Astrocyte (in vitro differentiated cells and primary cell): ENCODE data around the gene SULF2. TPM values are rescaled to one million over a fixed set of nuclear protein-coding genes. Genes with fewer than 3 reads are reported as not detected.

Source experiments
- DNase-seq: peaks from one replicate; pipeline ENCODE4 v3.0.0-alpha.2; 2010; ENCODE audit warnings: low read depth
- FAIRE-seq: peaks from 2 replicates; lab custom pipeline; 2011; peaks lifted over from hg19 to GRCh38; lab: Jason Lieb, UNC
- H2AFZ ChIP-seq: 2 replicates; pipeline ENCODE4 v1.6.0; 2012; ENCODE audit warnings: low read depth, low read length, inconsistent platforms
- H3K27ac ChIP-seq: 2 replicates; pipeline ENCODE4 v1.5.1; 2011; ENCODE audit warnings: low read depth, low read length, inconsistent platforms
- H3K27me3 ChIP-seq: 2 replicates; pipeline ENCODE4 v1.6.0; 2011; ENCODE audit warnings: low read length, inconsistent platforms; ENCODE audit not compliant: insufficient read depth
- H3K36me3 ChIP-seq: 2 replicates; pipeline ENCODE4 v1.5.1; 2011; ENCODE audit warnings: low read length, inconsistent platforms; ENCODE audit not compliant: insufficient read depth
- H3K4me1 ChIP-seq: 2 replicates; pipeline ENCODE4 v1.5.1; 2011; ENCODE audit warnings: low read length, inconsistent platforms; ENCODE audit not compliant: insufficient read depth
- H3K4me2 ChIP-seq: 2 replicates; pipeline ENCODE4 v1.6.0; 2012; ENCODE audit warnings: low read length, inconsistent platforms
- H3K4me3 ChIP-seq: 2 replicates; pipeline ENCODE4 v1.5.1; 2011; ENCODE audit warnings: low read depth, mild to moderate bottlenecking, low read length, inconsistent platforms; ENCODE audit not compliant: insufficient read depth
- H3K79me2 ChIP-seq: 2 replicates; pipeline ENCODE4 v1.6.0; 2012; ENCODE audit warnings: mild to moderate bottlenecking, low read length, inconsistent platforms; ENCODE audit not compliant: insufficient read depth
- H3K9ac ChIP-seq: 2 replicates; pipeline ENCODE4 v1.6.0; 2012; ENCODE audit warnings: mild to moderate bottlenecking, low read length, inconsistent platforms
- H3K9me3 ChIP-seq: 2 replicates; pipeline ENCODE4 v1.5.1; 2012; ENCODE audit warnings: low read depth, mild to moderate bottlenecking, low read length, inconsistent platforms; ENCODE audit not compliant: insufficient read depth
- H4K20me1 ChIP-seq: 2 replicates; pipeline ENCODE4 v1.6.0; 2012; ENCODE audit warnings: low read length, inconsistent platforms; ENCODE audit not compliant: insufficient read depth
- H3K27ac Mint-ChIP-seq: one replicate; pipeline ENCODE4 v1.8.0; 2021; ENCODE audit warnings: mild to moderate bottlenecking, mixed read lengths; ENCODE audit not compliant: unreplicated experiment
- H3K27me3 Mint-ChIP-seq: one replicate; pipeline ENCODE4 v1.8.0; 2021; ENCODE audit warnings: low read depth, mixed read lengths; ENCODE audit not compliant: unreplicated experiment
- H3K36me3 Mint-ChIP-seq: one replicate; pipeline ENCODE4 v1.8.0; 2021; ENCODE audit warnings: low read depth, mixed read lengths; ENCODE audit not compliant: unreplicated experiment
- H3K4me1 Mint-ChIP-seq: one replicate; pipeline ENCODE4 v1.8.0; 2021; ENCODE audit warnings: low read depth, mixed read lengths; ENCODE audit not compliant: unreplicated experiment
- H3K4me3 Mint-ChIP-seq: one replicate; pipeline ENCODE4 v1.8.0; 2021; ENCODE audit warnings: mild to moderate bottlenecking, moderate library complexity, mixed read lengths; ENCODE audit not compliant: unreplicated experiment
- H3K9me3 Mint-ChIP-seq: one replicate; pipeline ENCODE4 v1.8.0; 2021; ENCODE audit warnings: mild to moderate bottlenecking, mixed read lengths; ENCODE audit not compliant: unreplicated experiment
- EZH2 ChIP-seq: IDR thresholded peaks from 2 replicates; pipeline ENCODE4 v1.6.1; 2012; ENCODE audit warnings: mild to moderate bottlenecking, low read length, inconsistent platforms; ENCODE audit not compliant: insufficient read depth
- total RNA-seq: library from RNA; stranded (reverse); gene quantifications from 2 replicates; pipeline ENCODE4 v1.2.1, GENCODE V29; 2021
- TF ChIP-seq, protein P1 (sequence below): IDR thresholded peaks from 2 replicates; pipeline ENCODE4 v1.5.1; 2011; ENCODE audit warnings: low read depth, mild to moderate bottlenecking, inconsistent platforms, low read length, moderate library complexity; ENCODE audit not compliant: insufficient read depth

The SULF2 gene
- total RNA-seq, 1 donor from 2014 or later, result 139 TPM

DNA sequence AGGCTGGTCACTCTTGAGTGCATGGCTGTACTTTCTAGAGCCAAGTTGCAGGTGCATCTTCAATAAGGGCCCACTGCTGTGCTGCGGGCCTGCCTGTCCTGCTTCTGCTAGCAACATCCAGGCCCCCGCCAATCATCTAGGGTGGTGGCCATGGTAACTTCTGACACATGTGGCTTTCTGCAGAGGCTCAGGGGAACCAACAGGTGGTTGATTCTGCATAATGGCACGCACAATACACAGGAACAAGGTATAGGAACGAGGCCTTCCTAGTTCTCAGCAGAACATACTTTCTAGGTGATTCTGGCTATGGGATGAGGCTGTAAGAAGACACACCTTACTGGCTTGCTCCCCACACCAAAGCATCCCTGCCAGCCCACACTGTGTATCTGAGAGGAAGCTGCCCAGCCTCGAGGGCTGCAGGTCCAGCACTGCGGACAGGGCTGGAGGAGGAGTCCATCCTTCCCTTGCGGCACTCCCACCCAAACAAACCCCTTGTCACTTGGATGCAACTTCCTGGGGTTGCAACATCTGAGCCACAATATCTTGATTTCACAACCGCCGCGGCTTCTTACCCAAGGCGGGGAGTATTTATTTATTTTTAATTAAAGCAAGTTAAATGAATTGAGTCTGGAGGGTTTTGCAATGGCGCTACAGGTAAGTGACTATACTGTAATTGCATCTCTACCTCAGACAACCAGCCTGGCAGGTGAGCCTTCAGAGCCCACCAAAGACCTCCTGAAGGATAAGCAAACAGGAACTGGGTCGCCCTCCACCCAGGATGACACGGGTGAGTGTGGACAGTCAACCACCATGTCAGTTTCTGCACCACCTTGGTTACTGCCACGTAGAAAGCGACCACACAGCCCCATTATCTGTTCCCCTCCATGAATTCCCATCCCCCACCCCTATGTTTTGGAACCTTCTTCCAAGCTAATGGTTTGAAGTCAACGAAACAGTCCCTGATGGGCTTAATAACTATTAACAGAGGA lies 49.6 kb downstream of the SULF2 start:
- Mint-ChIP-seq H3K36me3 (peaks cover 21% of the 10 kb centered on the region), H3K9me3 (peaks cover 2% of the 10 kb centered on the region), H3K4me1 (no peaks in the 10 kb centered on the region), H3K27ac (no peak overlapping the region), H3K4me3 (no peak overlapping the region), H3K27me3 (no peaks in the 10 kb centered on the region)
- DNase-seq, result no peak
- Histone ChIP-seq H3K9me3 (no peaks in the 10 kb centered on the region), H3K36me3 (no peaks in the 10 kb centered on the region), H3K79me2 (no peaks in the 10 kb centered on the region), H2AFZ (no peak overlapping the region), H3K9ac (no peak overlapping the region), H3K4me3 (no peak overlapping the region), H3K4me2 (no peak overlapping the region), H4K20me1 (peaks cover 5% of the 10 kb centered on the region), H3K4me1 (no peaks in the 10 kb centered on the region), H3K27ac (no peak overlapping the region), H3K27me3 (no peaks in the 10 kb centered on the region)
- TF ChIP-seq EZH2, result no peak
- TF ChIP-seq, protein P1, sequence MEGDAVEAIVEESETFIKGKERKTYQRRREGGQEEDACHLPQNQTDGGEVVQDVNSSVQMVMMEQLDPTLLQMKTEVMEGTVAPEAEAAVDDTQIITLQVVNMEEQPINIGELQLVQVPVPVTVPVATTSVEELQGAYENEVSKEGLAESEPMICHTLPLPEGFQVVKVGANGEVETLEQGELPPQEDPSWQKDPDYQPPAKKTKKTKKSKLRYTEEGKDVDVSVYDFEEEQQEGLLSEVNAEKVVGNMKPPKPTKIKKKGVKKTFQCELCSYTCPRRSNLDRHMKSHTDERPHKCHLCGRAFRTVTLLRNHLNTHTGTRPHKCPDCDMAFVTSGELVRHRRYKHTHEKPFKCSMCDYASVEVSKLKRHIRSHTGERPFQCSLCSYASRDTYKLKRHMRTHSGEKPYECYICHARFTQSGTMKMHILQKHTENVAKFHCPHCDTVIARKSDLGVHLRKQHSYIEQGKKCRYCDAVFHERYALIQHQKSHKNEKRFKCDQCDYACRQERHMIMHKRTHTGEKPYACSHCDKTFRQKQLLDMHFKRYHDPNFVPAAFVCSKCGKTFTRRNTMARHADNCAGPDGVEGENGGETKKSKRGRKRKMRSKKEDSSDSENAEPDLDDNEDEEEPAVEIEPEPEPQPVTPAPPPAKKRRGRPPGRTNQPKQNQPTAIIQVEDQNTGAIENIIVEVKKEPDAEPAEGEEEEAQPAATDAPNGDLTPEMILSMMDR, result no peak
- no peak for FAIRE-seq

DNA sequence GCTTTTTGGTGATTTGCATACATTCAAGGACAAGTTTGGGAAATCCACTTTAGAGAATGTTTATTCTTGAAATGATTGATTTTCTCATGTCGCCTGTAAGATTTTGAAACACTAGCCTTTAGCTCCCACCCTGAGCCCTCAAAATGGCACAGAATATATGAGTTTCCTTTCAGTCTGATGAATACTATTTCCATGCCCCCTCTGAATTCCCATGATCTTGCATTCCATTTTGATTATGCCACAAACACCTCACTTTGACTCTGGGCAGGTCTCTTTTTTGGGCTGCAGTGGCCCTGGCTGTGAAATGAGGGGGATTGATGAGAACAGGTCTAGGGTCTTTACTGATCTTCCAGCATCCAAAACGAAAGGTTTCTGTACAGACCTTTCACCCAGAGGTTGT lies 50.4 kb downstream of the SULF2 start:
- no peaks in the 10 kb centered on the region for H3K4me1 ChIP-seq
- no peak overlapping the region for H3K4me2 ChIP-seq
- H3K27me3 ChIP-seq, result no peaks in the 10 kb centered on the region
- Mint-ChIP-seq H3K27ac (no peak overlapping the region), H3K27me3 (no peaks in the 10 kb centered on the region), H3K9me3 (peaks cover 2% of the 10 kb centered on the region), H3K4me3 (no peak overlapping the region), H3K4me1 (no peaks in the 10 kb centered on the region), H3K36me3 (peaks cover 26% of the 10 kb centered on the region)
- H2AFZ ChIP-seq, result no peak overlapping the region
- H3K9me3 ChIP-seq, result no peaks in the 10 kb centered on the region
- DNase-seq (no peak), FAIRE-seq (no peak)
- no peaks in the 10 kb centered on the region for H4K20me1 ChIP-seq
- H3K36me3 ChIP-seq, result no peaks in the 10 kb centered on the region
- H3K4me3 ChIP-seq, result no peak overlapping the region
- H3K9ac ChIP-seq, result no peak overlapping the region
- no peaks in the 10 kb centered on the region for H3K79me2 ChIP-seq
- H3K27ac ChIP-seq, result no peak overlapping the region
- TF ChIP-seq, protein P1, result no peak
- TF ChIP-seq EZH2, result no peak

DNA sequence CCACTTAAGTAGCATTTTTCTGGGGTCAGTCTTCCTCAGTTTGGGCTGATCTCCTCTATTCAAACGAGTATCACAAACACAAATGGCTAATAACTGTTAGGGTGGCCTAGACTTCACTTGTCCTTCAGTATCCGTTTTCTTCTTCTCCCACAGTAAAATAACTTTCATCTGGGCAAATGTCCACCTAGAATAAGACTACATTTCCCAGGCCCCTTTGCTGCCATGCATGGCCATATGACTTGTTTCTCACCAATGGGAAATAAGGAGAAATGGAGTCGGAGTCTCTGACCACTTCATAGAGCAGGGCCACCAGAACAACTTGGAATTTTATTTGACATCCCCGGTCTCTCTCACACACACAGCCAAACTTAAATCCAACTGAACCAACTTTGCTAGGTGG lies 51.4 kb downstream of the SULF2 start:
- Histone ChIP-seq H3K27me3 (no peaks in the 10 kb centered on the region), H3K27ac (no peak overlapping the region), H4K20me1 (no peaks in the 10 kb centered on the region), H3K4me2 (no peak overlapping the region), H2AFZ (no peak overlapping the region), H3K4me1 (no peaks in the 10 kb centered on the region), H3K36me3 (no peaks in the 10 kb centered on the region), H3K9me3 (no peaks in the 10 kb centered on the region), H3K9ac (no peak overlapping the region), H3K4me3 (no peak overlapping the region), H3K79me2 (no peaks in the 10 kb centered on the region)
- H3K27ac Mint-ChIP-seq, result no peak overlapping the region
- H3K4me3 Mint-ChIP-seq, result no peak overlapping the region
- H3K4me1 Mint-ChIP-seq, result no peaks in the 10 kb centered on the region
- peaks cover 2% of the 10 kb centered on the region for H3K9me3 Mint-ChIP-seq
- no peak for DNase-seq
- TF ChIP-seq, protein P1, result no peak
- TF ChIP-seq EZH2, result no peak
- H3K36me3 Mint-ChIP-seq, result peaks cover 32% of the 10 kb centered on the region
- no peak for FAIRE-seq
- H3K27me3 Mint-ChIP-seq, result peaks cover 3% of the 10 kb centered on the region
